Endometrial microvascular endothelial cells (primary cell): ENCODE results near the gene DHRS11. TPM values are rescaled to one million over a fixed set of nuclear protein-coding genes. Genes with fewer than 3 reads are reported as not detected.
"Not testable (repeated sequence)": the region's sequence is repeated elsewhere in the genome, so short reads cannot be mapped to it uniquely, and the experiment has no call there.

Experiments
- in situ Hi-C: cut with HindIII; loops from 2 replicates; pipeline ENCODE4 v1.10.0; 2017; ENCODE audit warnings: low sequenced_read_pairs, low pct_unique_long_range_greater_than_20kb; ENCODE audit errors: inconsistent ontology term
- total RNA-seq: library from RNA; depleted of rRNA; stranded (reverse); fragments of >200 nt; gene quantifications from one replicate; pipeline ENCODE4 v1.2.3, GENCODE V29; 2015; ENCODE audit errors: inconsistent ontology term

Gene DHRS11
- total RNA-seq, 1 donor from 2014 or later: 8.5 TPM

GRCh38 chr17:36592716-36593321 lies 1.1 kb downstream of the DHRS11 start:
- in situ Hi-C loops: no loop called here

DNA sequence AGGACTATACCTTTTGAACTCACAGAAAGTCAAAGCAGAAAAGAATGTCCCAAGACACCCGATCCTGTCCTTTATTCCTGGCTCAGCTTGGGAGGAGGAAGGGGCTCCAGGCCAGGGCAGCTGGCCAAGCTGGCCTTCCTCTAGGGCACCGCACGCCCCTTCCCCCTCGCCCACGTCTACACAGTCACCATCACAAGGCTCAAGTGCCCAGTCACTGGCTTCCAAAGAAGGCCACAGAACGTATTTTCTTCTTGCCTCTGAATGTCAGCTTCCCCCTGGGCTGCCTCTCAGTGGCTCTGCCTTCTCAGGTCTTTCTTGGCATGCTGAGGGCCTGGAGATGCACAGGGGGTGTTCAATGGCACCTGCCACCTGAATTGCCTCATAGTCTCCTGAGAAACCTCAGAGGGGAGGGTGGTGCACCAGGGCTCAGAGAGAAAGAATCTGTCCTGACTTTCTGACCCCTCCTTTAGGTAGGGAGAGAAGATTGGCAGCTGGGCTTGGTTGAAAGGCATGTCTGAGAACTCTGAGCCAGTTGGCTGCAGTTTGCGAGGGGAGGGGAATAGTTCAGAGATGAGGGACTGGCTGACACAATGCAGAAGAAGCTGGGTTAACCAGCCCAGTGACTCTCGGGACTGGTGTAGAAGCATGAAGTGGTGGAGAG lies 2.1 kb downstream of the DHRS11 start:
- in situ Hi-C loops: no loop called here

DNA sequence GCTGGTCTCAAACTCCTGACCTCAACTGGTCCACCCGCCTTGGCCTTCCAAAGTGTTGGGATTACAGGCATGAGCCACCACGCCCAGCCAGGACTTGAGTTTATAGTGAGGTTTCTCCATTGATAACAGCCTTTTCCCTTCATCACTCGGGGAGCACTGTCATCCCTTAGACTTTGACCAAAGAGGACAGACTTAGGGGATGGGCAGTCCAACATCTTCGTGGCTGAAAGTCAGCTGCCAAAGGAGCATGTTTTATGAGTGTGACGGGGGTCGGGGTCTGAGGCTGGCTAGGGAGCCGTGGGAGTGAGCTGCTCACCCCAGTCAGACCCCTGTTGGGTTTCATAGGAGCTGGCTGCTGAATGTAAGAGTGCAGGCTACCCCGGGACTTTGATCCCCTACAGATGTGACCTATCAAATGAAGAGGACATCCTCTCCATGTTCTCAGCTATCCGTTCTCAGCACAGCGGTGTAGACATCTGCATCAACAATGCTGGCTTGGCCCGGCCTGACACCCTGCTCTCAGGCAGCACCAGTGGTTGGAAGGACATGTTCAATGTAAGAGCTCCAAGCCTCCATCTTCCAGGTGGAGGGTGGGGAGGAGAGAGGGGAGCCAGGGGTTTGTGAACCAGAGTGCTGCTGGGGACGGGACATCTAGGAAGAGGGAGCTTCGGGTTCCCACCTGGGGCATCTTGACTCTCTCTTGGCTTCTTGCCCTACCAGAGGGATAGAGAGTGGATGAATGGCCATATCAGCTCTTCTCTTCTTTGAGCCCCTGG lies 3.1 kb downstream of the DHRS11 start:
- in situ Hi-C loops: no loop called here

- in situ Hi-C loops: no loop called here
Observed at GRCh38 chr17:36597226-36597625, 5.5 kb downstream of the DHRS11 start.

GRCh38 chr17:36597866-36598777 lies 6.4 kb downstream of the DHRS11 start:
- in situ Hi-C loops: no loop called here

GRCh38 chr17:36598951-36599401 lies 7.3 kb downstream of the DHRS11 start:
- in situ Hi-C loops: no loop called here

- in situ Hi-C loops: no loop called here
Observed at GRCh38 chr17:36599546-36600250, 8.0 kb downstream of the DHRS11 start.

GRCh38 chr17:36600465-36600864 lies 8.8 kb downstream of the DHRS11 start:
- in situ Hi-C loops: no loop called here

DNA sequence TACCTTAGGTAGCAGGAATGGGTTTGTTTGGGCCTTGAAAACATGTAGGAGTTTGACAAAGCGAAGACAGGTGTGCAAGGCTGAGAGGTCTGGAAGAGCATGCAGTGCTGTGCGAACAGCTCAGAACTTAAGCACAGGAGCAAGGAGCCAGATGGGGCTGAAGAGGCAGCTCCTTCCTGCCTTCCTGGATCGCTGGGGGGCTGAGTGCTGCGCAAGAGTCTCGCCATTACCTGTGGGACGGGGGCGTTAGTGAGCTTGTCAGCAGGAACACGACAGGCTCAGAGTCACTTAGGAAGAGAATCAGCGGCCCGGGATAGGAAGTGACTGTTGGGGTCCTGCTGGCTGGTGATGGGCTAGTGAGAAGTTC lies 9.2 kb downstream of the DHRS11 start:
- in situ Hi-C loops: no loop called here

DNA sequence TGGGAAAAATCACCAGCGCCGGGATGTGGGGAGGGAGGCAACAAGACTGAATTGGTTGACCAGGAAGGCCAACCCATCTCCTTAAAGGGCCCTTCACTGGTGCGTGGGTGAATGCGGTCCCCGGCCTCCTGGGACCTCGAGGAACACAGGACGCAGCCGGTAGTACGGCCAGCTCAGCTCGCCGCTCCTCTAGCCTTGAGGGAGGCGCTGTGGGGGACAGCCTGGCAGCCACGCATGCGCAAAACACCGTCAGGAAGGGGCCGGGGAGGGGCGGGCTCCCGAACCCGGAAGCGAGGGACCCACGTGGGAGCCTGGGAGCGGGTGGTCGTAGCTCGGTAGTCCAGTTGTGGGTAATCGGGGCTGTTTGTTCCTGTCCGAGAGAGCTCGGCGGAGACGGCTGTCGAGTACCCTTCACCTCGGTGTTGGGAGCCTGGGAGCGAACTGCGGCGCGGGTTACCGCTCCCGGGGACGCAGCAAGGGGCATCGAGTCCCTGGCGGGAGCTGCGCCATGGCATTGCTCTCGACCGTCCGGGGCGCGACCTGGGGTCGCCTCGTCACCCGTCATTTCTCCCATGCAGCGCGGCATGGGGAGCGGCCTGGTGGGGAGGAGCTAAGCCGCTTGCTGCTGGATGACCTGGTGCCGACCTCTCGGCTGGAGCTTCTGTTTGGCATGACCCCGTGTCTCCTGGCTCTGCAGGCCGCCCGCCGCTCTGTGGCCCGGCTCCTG lies 9.8 kb downstream of the DHRS11 start, which contains the start of gene MRM1:
MRM1 (plus strand) TSS at position 281 of the 727 bp plus-strand sequence; CDS start at position 509, 228 bp downstream.
- in situ Hi-C loops: no loop called here

DNA sequence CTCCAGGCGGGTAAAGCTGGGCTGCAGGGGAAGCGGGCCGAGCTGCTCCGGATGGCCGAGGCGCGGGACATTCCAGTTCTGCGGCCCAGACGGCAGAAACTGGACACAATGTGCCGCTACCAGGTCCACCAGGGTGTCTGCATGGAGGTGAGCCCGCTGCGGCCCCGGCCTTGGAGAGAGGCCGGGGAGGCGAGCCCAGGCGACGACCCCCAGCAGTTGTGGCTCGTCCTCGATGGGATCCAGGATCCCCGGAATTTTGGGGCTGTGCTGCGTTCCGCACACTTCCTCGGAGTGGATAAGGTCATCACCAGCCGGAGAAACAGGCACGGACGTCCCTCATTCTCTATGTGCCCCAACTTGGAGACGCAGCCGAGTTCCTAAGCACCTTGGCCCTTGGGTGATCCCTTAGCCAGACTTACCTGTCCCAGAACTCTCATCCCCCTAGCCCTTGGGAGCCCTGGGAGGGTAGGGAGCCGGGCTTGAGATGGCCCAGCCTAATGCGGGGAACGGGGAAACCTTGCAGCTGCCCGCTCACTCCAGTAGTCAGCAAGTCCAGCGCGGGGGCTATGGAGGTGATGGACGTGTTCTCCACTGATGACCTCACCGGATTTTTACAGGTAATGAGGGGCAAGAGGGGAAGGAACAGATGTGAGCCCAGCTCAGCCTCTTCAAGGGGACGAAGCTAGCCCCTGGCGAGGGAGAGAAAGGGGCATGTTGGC lies 10.5 kb downstream of the DHRS11 start:
- in situ Hi-C loops: no loop called here

DNA sequence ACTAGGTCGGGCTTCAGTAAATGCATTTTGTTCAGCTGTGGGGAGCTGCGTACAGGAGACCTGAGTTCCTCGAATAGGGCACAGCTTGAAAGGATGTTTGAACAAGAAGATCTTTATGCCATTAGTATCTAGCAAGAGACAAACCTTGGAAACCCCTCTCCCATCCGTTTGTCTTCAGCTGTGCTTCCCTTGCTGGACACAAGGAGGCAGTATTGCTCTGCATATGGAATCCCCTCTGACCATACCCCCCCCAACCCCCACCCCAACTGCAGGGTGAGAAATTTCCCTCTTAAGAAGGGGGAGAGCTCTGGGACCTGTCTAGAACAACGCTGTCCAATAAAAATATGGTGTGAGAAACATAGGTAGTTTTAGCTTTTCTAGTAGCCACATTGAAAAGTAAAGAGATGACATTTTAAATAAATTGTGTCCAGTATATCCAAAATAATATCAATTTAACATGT lies 11.3 kb downstream of the DHRS11 start:
- in situ Hi-C loops: no loop called here

DNA sequence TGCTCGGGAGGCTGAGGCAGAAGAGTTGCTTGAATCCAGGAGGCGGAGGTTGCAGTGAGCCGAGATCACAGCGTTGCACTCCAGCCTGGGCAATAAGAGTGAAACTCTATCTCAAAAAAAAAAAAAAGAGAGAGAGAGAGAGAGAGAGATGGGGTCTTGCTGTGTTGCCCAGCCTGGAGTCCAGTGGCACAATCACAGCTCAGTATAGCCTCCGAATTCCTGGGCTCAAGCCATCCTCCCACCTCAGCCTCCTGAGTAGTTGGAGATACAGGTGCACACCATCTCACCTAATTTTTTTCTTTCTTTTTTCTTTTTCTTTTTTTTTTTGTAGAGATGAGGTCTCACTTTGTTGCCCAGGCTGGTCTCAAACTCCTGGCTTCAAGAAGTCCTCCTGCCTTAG lies 13.3 kb downstream of the DHRS11 start:
- in situ Hi-C loops: not testable (repeated sequence)

DNA sequence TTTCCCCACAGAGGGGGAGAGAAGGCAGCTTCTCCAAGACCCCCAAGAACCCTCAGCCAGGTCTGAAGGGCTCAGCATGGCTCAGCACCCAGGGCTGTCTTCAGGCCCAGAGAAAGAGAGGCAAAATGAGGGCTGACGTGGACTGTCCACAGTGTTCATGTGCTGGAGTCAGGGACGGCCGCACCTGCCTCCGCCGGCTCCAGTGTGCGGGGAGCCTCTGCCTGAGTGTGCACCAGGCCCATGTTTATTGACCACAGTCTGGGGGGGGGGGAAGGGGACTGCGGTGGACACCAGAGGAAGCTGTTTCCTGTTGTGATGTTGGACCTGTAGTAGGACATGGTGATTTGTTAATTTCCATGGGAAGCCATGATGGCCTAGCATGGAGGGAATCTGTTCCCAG lies 16.6 kb downstream of the DHRS11 start:
- in situ Hi-C loops: no loop called here

GRCh38 chr17:36608794-36609497 lies 17.3 kb downstream of the DHRS11 start:
- in situ Hi-C loops: no loop called here

DNA sequence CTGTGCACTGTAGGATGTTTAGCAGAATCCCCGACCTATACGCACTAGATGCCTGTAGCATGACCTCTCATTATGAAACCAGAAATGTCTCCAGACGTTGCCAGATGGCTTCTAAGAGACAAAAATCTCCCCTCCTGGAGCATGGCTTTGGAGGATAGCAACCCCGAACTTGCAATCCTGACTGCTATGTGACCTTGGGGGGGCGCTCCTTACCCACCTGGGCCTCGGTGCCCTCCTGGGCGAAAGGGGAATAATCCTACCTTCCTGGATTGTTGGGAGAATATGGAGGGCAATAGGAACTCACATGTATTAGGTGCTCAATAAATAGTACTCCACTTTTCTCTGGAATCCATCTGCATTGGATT lies 17.8 kb downstream of the DHRS11 start:
- in situ Hi-C loops: no loop called here

DNA sequence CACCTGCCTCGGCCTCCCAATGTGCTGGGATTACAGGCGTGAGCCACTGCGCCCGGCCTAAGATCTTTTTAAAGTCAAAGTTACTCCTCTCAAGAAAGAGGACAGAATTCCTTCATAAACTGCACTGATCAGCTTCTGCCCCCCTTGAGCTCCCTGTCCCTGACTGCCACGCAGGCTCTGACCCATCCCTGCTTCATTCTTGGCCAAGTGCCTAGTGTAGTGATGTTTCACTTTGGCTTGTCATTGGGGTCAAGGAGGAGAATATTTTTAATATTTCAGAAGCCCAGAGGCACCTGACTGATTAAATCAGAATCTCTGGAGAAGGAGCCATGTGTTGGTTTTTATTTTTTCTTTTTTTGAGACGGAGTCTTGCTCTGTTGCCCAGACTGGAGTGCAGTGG lies 18.8 kb downstream of the DHRS11 start:
- in situ Hi-C loops: no loop called here
